ENCODE data around the gene STK11.

STK11 gene

GRCh38 chr19:1275260-1275975 is 69.8 kb downstream of the STK11 start, which contains the start of gene FAM174C:
Gene FAM174C, plus strand, starts transcription at chr19:1275530. Its CDS starts 20 bp downstream, at chr19:1275550.
- DNase-seq, result peak; percentile 98

DNA sequence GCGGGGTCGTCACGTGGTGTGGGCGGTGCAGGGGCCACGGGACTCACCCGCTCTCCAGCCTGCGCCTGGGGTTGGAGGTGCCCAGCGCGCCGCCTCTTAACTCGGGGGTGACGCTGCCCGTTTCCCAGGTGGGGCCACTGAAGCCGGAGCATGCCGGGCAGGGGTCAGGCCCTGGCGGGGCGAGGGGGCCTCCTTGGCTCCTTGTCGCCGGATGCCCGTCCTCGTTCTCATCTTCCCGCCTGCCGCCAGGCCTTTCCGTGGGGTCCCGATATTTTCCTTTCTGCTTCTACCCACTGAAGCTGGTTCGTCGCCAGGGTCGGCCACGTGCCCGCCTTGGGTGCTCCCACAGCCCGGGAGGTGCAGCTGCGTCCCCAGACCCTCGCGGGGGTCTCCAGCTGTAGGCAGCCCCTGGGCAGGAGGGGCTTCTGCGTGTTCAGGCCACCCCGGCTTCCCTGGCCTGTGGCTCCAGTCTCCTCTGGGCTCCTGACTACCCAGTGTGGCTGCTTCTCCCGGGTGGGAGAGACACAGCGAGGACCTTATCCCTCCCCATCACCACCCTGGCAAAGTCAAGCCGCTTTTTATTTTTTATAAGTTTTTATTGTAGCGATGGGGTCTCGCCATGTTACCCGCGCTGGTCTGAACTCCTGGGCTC is 70.5 kb downstream of the STK11 start:
- no peak for DNase-seq

GRCh38 chr19:1276628-1277022 is 71.0 kb downstream of the STK11 start:
- peak; percentile 61 for DNase-seq

- no peak for DNase-seq
Measured at GRCh38 chr19:1277061-1277460, 71.5 kb downstream of the STK11 start.

Measured in DMS53 (cell line).